Stomach (tissue), 4 donors: ENCODE data around the gene COL21A1.

Experiments
- POLR2AphosphoS5 ChIP-seq, 3 donors: sonication (generic); formaldehyde crosslinking; IDR thresholded peaks; one replicate each; pipeline ENCODE4 v1.6.1; 2016; ENCODE audit warnings: antibody characterized with exemption in 3 of 3
- TF ChIP-seq, protein P1 (sequence below), 7 experiments: fragments of 450-650 bp in 4 of 7; fragments of 200-600 bp in 3 of 7; sonication (generic) in 3 of 7; IDR thresholded peaks; one replicate each; pipeline ENCODE4 v1.5.1; 2016 to 2019; ENCODE audit warnings: antibody characterized with exemption in 7 of 7, control low read depth in 2 of 7, mild to moderate bottlenecking in 1 of 7

DNA sequence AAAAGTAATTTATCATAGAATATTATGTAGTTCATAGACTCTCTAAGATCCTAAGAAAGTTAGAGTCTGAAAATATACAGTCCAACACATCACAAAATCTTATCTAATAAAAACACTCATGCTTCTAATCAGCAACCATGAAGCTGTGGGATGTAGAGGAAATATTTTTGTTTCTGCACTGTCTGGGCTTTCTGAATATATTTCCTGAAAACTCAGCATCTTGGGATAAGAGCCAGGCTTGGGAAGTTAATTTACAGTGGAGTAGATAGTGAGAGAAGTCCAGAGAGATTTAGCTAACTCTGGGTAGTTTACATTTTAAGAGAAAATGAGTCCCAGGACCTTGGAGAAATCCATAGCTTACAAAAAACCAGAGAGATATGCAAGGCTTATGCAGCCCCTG is 221.6 kb downstream of the COL21A1 start:
- TF ChIP-seq, protein P1, sequence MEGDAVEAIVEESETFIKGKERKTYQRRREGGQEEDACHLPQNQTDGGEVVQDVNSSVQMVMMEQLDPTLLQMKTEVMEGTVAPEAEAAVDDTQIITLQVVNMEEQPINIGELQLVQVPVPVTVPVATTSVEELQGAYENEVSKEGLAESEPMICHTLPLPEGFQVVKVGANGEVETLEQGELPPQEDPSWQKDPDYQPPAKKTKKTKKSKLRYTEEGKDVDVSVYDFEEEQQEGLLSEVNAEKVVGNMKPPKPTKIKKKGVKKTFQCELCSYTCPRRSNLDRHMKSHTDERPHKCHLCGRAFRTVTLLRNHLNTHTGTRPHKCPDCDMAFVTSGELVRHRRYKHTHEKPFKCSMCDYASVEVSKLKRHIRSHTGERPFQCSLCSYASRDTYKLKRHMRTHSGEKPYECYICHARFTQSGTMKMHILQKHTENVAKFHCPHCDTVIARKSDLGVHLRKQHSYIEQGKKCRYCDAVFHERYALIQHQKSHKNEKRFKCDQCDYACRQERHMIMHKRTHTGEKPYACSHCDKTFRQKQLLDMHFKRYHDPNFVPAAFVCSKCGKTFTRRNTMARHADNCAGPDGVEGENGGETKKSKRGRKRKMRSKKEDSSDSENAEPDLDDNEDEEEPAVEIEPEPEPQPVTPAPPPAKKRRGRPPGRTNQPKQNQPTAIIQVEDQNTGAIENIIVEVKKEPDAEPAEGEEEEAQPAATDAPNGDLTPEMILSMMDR (IDR thresholded peaks at IDR 0.05): no peak
- no peak for TF ChIP-seq POLR2AphosphoS5 (IDR thresholded peaks at IDR 0.05)
